BJ (cell line): ENCODE measurements around the gene COX19. TPM values are rescaled to one million over a fixed set of nuclear protein-coding genes. Genes with fewer than 3 reads are reported as not detected.

Experiments used
- CTCF ChIA-PET: fragments of 350-600 bp; formaldehyde crosslinking; extraction: SDS; loops from one replicate; lab custom pipeline; 2021; ENCODE audit warnings: antibody characterized with exemption, inconsistent platforms; lab: Yijun Ruan, JAX
- POLR2A ChIA-PET: fragments of 300-600 bp; sonication (Branson Sonifier 250); formaldehyde crosslinking; extraction: SDS; loops from one replicate; lab custom pipeline; 2021; ENCODE audit warnings: antibody characterized with exemption; lab: Charles Lee
- DNase-seq: peaks from one replicate; pipeline ENCODE4 v3.0.0-alpha.2; 2011; ENCODE audit warnings: low read depth
- H3K27me3 ChIP-seq: 2 replicates; pipeline ENCODE4 v1.6.0; 2011; ENCODE audit warnings: low read length; ENCODE audit not compliant: control insufficient read depth, insufficient read depth
- H3K36me3 ChIP-seq: 2 replicates; pipeline ENCODE4 v1.5.1; 2011; ENCODE audit warnings: low read length; ENCODE audit not compliant: control insufficient read depth, insufficient read depth
- H3K4me3 ChIP-seq: 2 replicates; pipeline ENCODE4 v1.5.1; 2011; ENCODE audit warnings: low read depth, mild to moderate bottlenecking, control low read depth, low read length
- CTCF ChIP-seq: IDR thresholded peaks from 2 replicates; pipeline ENCODE4 v1.5.1; 2011; ENCODE audit warnings: low read depth, mild to moderate bottlenecking, control low read depth, inconsistent platforms, low read length, moderate library complexity; ENCODE audit not compliant: insufficient read depth
- polyA plus RNA-seq: library from polyadenylated mRNA; depleted of rRNA; stranded (reverse); fragments of >200 nt; gene quantifications from 2 replicates; pipeline ENCODE4 v1.2.3, GENCODE V29; 2011

Gene COX19
- polyA plus RNA-seq, 1 experiment, result 5.6 TPM

GRCh38 chr7:982511-983003 lies 7.2 kb upstream of the COX19 start:
- Histone ChIP-seq H3K4me3 (no peak overlapping the region), H3K36me3 (no peaks in the 10 kb centered on the region), H3K27me3 (0 out of 2 replicates have a peak, but pooled peaks cover 2% of the 10 kb centered on the region)
- no peak for DNase-seq
- ChIA-PET CTCF (interaction anchor here (1.4 to 3.5 kb wide), 4 partner anchors 10 to 195 kb away, joined by 3 to 30 read pairs (median 6); no protein-coding TSS in a partner anchor), POLR2A (no interaction called here)
- no peak for TF ChIP-seq CTCF

- TF ChIP-seq CTCF, result no peak
- Histone ChIP-seq H3K4me3 (no peak overlapping the region), H3K27me3 (0 out of 2 replicates have a peak, but pooled peaks cover 2% of the 10 kb centered on the region), H3K36me3 (no peaks in the 10 kb centered on the region)
- POLR2A ChIA-PET, result no interaction called here
- CTCF ChIA-PET, result interaction anchor here (1.1 to 3.5 kb wide), 5 partner anchors 10 to 201 kb away, joined by 3 to 30 read pairs (median 4); no protein-coding TSS in a partner anchor
- no peak for DNase-seq
Measured at GRCh38 chr7:981793-982510, 6.6 kb upstream of the COX19 start.

- 0 out of 2 replicates have a peak, but pooled peaks cover 2% of the 10 kb centered on the region for H3K27me3 ChIP-seq
- no peak for TF ChIP-seq CTCF
- no peaks in the 10 kb centered on the region for H3K36me3 ChIP-seq
- POLR2A ChIA-PET, result no interaction called here
- CTCF ChIA-PET, result interaction anchor here (3.5 kb wide), 1 partner anchor 12 kb away, joined by 30 read pairs; no protein-coding TSS in a partner anchor
- no peak for DNase-seq
- H3K4me3 ChIP-seq, result no peak overlapping the region
Measured at GRCh38 chr7:979886-980571, 4.7 kb upstream of the COX19 start.

- Histone ChIP-seq H3K27me3 (0 out of 2 replicates have a peak, but pooled peaks cover 2% of the 10 kb centered on the region), H3K36me3 (no peaks in the 10 kb centered on the region), H3K4me3 (no peak overlapping the region)
- no peak for TF ChIP-seq CTCF
- no peak for DNase-seq
- ChIA-PET POLR2A (no interaction called here), CTCF (interaction anchor here (2.1 to 6.7 kb wide), 2 partner anchors 14 to 87 kb away, joined by 7 to 68 read pairs; no protein-coding TSS in a partner anchor)
Measured at GRCh38 chr7:979151-979550, 3.8 kb upstream of the COX19 start.

- no peaks in the 10 kb centered on the region for H3K36me3 ChIP-seq
- DNase-seq, result no peak
- H3K27me3 ChIP-seq, result 0 out of 2 replicates have a peak, but pooled peaks cover 2% of the 10 kb centered on the region
- no peak for TF ChIP-seq CTCF
- H3K4me3 ChIP-seq, result no peak overlapping the region
- CTCF ChIA-PET, result interaction anchor here (0.5 to 6.7 kb wide), 6 partner anchors 14 to 101 kb away, joined by 3 to 68 read pairs (median 3); no protein-coding TSS in a partner anchor
- POLR2A ChIA-PET, result no interaction called here
Measured at GRCh38 chr7:978416-979091, 3.2 kb upstream of the COX19 start.
